Transverse colon (tissue), 4 donors: ENCODE results near the gene RPTOR. TPM values are rescaled to one million over a fixed set of nuclear protein-coding genes. Genes with fewer than 3 reads are reported as not detected.

ENCODE experiments used
- DNase-seq: peaks from one replicate; pipeline ENCODE4 v3.0.0-alpha.2; 2019
- H3K27ac ChIP-seq, 4 donors: fragments of 200-600 bp; sonication (generic); 2 replicates each; pipeline ENCODE4 v1.5.1; 2016 to 2018; ENCODE audit warnings: inconsistent platforms in 4 of 4
- H3K27me3 ChIP-seq: fragments of 200-600 bp; sonication (generic); 2 replicates; pipeline ENCODE4 v1.5.1; 2017; ENCODE audit warnings: inconsistent platforms
- H3K36me3 ChIP-seq, 4 donors: fragments of 200-600 bp; sonication (generic); 2 replicates each; pipeline ENCODE4 v1.5.1; 2017 to 2019; ENCODE audit warnings: inconsistent platforms in 4 of 4
- H3K4me1 ChIP-seq, 4 donors: fragments of 200-600 bp; sonication (generic); 2 replicates each; pipeline ENCODE4 v1.5.1; 2017 to 2020; ENCODE audit warnings: inconsistent platforms in 4 of 4
- H3K4me3 ChIP-seq, 4 donors: fragments of 200-600 bp; sonication (generic); 1 replicate in 1 of 4; 2 replicates in 3 of 4; pipeline versions ENCODE4 v1.5.1 to v1.6.1; 2017 to 2019; ENCODE audit warnings: inconsistent platforms in 4 of 4
- H3K9me3 ChIP-seq, 2 donors: fragments of 200-600 bp; sonication (generic); 2 replicates each; pipeline ENCODE4 v1.5.1; 2017 to 2019; ENCODE audit warnings: inconsistent platforms in 2 of 2
- CTCF ChIP-seq, 5 experiments: fragments of 200-600 bp in 3 of 5; fragments of 450-650 bp in 2 of 5; sonication (generic) in 3 of 5; IDR thresholded peaks; 1 replicate in 2 of 5; 2 replicates in 3 of 5; pipeline ENCODE4 v1.5.1; 2016 to 2017; ENCODE audit warnings: antibody characterized with exemption in 5 of 5, inconsistent platforms in 3 of 5, mild to moderate bottlenecking in 2 of 5, moderate library complexity in 1 of 5
- EP300 ChIP-seq: sonication (generic); formaldehyde crosslinking; IDR thresholded peaks from one replicate; pipeline ENCODE4 v1.6.1; 2017; ENCODE audit warnings: antibody characterized with exemption, low read depth
- POLR2A ChIP-seq: fragments of 450-650 bp; IDR thresholded peaks from one replicate; pipeline ENCODE4 v1.6.1; 2016; ENCODE audit warnings: antibody characterized with exemption, mild to moderate bottlenecking, moderate library complexity
- POLR2AphosphoS5 ChIP-seq, 3 donors: sonication (generic); formaldehyde crosslinking; IDR thresholded peaks; one replicate each; pipeline ENCODE4 v1.6.1; 2016; ENCODE audit warnings: antibody characterized with exemption in 3 of 3
- WGBS, 2 donors: methylation state at CpG; one replicate each; pipeline ENCODE4 v1.1.5; 2018; ENCODE audit warnings: low coverage in 1 of 2; 5-methylcytosine and 5-hydroxymethylcytosine counted together
- in situ Hi-C, 4 donors: fragments of 200-750 bp; cut with MboI; loops; one replicate each; pipeline versions ENCODE4 v1.15.0 to v1.15.1; 2017; ENCODE audit warnings: low sequenced_read_pairs in 3 of 4, low pct_ligation_motif_present in 1 of 4, low pct_unique_long_range_greater_than_20kb in 1 of 4
- intact Hi-C: fragments of 100-400 bp; cut with DNase I; formaldehyde crosslinking; loops from one replicate; pipeline ENCODE4 v1.15.1; 2023; ENCODE audit warnings: low total_unique reads
- total RNA-seq, 4 donors: library from RNA; depleted of rRNA; stranded (reverse); fragments of >200 nt; gene quantifications; one replicate each; pipeline ENCODE4 v1.1.0, GENCODE V29; 2016

RPTOR gene
- total RNA-seq, 4 donors from 2014 or later = 28.9 to 79.3 (median 48.0) TPM

- H3K4me3 ChIP-seq = no peak overlapping the region
- TF ChIP-seq EP300 = no peak
- no peak for TF ChIP-seq CTCF (IDR thresholded peaks at IDR 0.05)
- no peak for TF ChIP-seq POLR2AphosphoS5 (IDR thresholded peaks at IDR 0.05)
- no peak for TF ChIP-seq POLR2A
- intact Hi-C loops (no loop called here), in situ Hi-C loops (no loop called here)
- peaks cover 49% of the 10 kb centered on the region for H3K27me3 ChIP-seq
- H3K27ac ChIP-seq = no peak overlapping the region
- DNase-seq = no peak
- no peaks in the 10 kb centered on the region for H3K9me3 ChIP-seq
- 81 to 92% methylated on average over 5 to 21 of the region's 21 CpGs for WGBS, 2 donors
- H3K4me1 ChIP-seq = peaks cover 0 to 16% (median 4%) of the 10 kb centered on the region in 4 donors
- no peaks in the 10 kb centered on the region for H3K36me3 ChIP-seq
These were observed 17.5 kb upstream of the RPTOR start for GRCh38 chr17:80527016-80527645.

- no peak for DNase-seq
- in situ Hi-C loops = no loop called here
- intact Hi-C loops = no loop called here
- no peak overlapping the region for H3K4me3 ChIP-seq
- peaks cover 49% of the 10 kb centered on the region for H3K27me3 ChIP-seq
- 10 to 36% methylated on average over 3 to 8 of the region's 8 CpGs for WGBS, 2 donors
- H3K9me3 ChIP-seq = no peaks in the 10 kb centered on the region
- peaks cover 0 to 16% (median 4%) of the 10 kb centered on the region in 4 donors for H3K4me1 ChIP-seq
- no peak for TF ChIP-seq EP300
- no peak for TF ChIP-seq POLR2A
- TF ChIP-seq CTCF (IDR thresholded peaks at IDR 0.05) = no peak
- TF ChIP-seq POLR2AphosphoS5 (IDR thresholded peaks at IDR 0.05) = no peak
- H3K36me3 ChIP-seq = no peaks in the 10 kb centered on the region
- peak overlapping the region in 2 of 4 donors; percentile 18 to 21 for H3K27ac ChIP-seq
These were observed 16.1 kb upstream of the RPTOR start for GRCh38 chr17:80528536-80528935.

- 57 to 79% methylated on average over 9 to 23 of the region's 23 CpGs for WGBS, 2 donors
- H3K27me3 ChIP-seq = peaks cover 49% of the 10 kb centered on the region
These were observed 15.3 kb upstream of the RPTOR start for GRCh38 chr17:80529104-80529903.

More at GRCh38 chr17:80529104-80529903, 15.3 kb upstream of the RPTOR start:
- Histone ChIP-seq H3K27ac (peak overlapping the region in 2 of 4 donors; percentile 18 to 21), H3K36me3 (no peaks in the 10 kb centered on the region), H3K9me3 (no peaks in the 10 kb centered on the region), H3K4me1 (peaks cover 0 to 16% (median 4%) of the 10 kb centered on the region in 4 donors), H3K4me3 (no peak overlapping the region)
- no peak for DNase-seq
- TF ChIP-seq POLR2AphosphoS5 (IDR thresholded peaks at IDR 0.05) (no peak), EP300 (no peak), POLR2A (no peak), CTCF (IDR thresholded peaks at IDR 0.05) (no peak)
- intact Hi-C loops (no loop called here), in situ Hi-C loops (no loop called here)
